GM19467 (cell line): ENCODE results near the gene SMTN.
A peak's percentile ranks its signal among the peaks of the same experiment; 100 is the strongest.
"Not testable (repeated sequence)": the region's sequence is repeated elsewhere in the genome, so short reads cannot be mapped to it uniquely, and the experiment has no call there.

Experiments
- ATAC-seq: cut with Tn5 transposase; IDR thresholded peaks from one replicate; pipeline ENCODE4 v1.9.1; 2021; ENCODE audit warnings: mild to moderate bottlenecking, moderate library complexity; ENCODE audit not compliant: unreplicated experiment

SMTN gene

DNA sequence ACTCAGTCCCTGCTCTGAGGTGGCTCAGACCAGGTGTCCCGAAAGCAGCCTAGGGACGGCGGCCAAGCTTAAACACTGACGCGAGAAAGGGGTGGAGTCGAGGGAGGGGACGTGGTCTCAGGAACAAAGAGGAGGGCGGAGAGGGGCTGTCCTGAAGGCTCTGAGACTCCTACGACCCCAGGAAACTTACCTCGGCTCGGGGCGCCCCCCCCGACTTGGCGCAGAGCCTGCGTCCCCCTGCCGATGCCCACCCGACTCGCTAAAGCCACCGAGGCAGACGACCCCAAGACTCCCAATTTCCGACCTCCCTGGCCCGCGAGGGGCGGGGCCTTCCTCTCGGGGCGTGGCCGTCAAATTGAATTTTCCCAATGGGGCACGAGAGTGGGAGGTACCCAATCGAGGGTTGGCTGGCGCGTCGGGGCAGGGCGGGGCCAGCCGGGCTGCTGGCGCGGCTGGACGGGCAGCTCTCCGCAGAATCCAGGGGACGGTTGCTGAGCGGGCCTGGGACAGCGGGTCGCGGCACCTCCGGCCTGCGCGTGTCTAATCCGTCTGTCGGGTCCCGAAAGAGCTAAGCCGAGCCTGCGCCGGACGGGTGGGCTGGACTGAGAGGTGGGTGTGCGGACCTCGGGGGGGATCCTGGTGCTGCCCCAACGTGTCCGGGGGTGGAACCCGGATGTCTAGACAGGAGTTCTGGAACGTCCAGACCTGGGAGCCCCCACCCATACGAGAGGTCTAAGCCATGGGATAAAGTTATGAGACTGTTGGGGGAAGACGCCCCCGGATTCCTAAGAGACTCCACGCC lies at the start of gene SMTN:
SMTN (plus strand) TSS at position 471 of the 802 bp plus-strand sequence. CDS start 1,941 bp downstream, outside the sequence.
- peak; percentile 42 for ATAC-seq

DNA sequence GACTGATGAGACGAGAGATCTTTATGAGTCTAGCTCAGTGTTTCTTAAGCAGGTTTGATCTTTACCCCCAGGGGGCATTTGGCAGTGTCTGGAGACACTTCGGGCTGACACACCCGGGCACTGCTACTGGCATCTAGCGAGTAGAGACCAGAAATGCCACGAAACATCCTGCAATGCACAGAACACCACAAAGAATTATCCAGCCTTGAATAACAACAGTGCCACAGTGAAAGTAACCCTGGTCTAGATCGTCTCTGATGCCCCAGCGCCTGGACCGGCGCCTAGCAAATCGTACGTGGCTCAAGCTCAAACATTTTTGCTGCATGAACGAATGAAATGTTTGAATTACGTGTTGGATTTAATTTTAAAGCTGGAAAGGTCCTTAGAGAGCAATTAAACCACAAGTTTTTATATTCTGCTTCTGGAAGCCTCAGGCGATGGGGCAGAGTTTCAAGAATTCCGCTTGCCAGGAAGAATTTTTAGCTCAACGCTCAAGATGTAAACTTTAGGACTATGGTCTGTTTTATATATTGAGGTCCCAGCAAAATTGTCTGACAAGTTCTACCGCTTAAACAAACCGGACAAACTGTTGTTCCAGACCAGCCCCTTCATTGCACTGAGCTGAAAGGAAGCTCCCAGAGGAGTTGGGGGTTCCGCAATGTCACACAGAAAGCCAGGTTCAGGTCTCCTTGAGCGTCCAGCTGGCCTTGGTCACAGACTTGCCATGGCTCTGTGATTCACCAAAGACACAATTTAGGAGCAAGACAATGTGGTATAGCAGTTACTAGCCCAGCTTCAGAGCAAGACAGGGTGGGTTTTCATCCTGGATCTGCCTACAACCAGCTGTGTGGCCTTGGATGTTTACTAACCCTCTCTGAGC lies 44.2 kb upstream of the SMTN start:
- no peak for ATAC-seq

DNA sequence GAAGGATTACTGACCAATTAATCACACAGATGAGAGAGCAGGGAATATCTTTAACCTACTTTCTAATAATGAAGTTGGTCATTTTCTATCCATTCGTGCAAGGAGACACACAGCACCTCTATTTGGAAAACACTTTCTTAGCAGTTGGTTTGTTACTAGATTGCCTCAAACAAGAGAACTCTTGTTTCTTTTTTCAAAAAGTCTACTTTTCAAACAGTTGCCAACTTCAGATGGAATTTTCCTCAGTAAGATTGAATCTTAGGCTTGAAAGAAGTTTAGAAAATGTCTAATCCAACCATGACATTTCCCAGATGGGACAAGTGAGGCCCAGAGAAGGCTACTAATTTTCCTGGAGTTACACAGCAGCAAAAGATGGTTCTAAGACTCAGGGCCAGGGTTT lies 42.4 kb upstream of the SMTN start:
- ATAC-seq = no peak

DNA sequence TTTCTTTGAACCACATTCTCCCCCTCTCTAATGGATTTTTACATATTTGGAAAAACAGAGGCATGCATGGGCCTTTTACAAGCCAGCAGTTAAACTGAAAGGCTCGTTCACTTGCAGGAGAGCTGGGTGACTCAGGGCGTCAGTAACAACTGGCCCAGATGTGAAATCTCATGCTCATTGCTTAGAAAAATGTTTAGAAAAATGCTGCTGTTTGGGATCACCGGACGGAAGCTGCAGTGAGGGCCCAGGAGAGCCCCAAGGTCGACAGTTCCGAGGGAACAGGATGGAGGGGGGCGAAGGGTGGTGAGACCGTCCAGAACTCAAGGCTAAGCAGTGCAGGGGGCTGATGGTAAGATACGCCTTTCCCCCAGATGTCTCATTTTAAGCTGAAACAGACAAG lies 41.7 kb upstream of the SMTN start:
- ATAC-seq = no peak

GRCh38 chr22:31040542-31041398 lies 40.3 kb upstream of the SMTN start:
- no peak for ATAC-seq

DNA sequence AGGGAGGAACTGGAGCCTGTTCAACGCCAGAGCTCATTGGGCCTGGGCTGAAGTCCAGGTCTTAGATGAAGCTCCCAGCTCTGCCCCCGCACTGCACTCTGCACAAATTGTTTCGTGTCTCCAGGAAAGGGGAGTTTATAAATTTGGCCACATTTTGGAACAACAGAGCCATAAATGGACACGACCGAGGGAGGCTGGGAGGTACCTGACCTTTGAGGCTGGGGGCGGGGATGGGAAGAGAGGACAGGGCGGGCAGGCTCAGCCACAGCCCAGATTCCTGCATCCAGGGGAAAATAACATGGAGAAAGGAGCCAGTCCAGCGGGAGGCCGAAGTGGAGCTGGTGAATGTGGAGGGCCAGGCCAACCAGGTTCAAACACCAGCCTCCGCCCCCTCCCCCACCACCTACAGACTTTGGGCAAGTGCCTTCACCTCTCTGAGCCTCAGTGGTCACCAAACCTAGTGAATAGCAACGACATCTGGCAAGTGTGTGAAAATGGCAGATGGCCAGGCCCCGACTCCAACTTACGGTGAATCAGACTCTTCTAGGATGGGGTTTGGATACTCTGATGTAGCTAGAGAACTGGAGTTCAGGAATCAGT lies 36.8 kb upstream of the SMTN start:
- no peak for ATAC-seq

- no peak for ATAC-seq
Measured at GRCh38 chr22:31045900-31046538, 35.1 kb upstream of the SMTN start.

DNA sequence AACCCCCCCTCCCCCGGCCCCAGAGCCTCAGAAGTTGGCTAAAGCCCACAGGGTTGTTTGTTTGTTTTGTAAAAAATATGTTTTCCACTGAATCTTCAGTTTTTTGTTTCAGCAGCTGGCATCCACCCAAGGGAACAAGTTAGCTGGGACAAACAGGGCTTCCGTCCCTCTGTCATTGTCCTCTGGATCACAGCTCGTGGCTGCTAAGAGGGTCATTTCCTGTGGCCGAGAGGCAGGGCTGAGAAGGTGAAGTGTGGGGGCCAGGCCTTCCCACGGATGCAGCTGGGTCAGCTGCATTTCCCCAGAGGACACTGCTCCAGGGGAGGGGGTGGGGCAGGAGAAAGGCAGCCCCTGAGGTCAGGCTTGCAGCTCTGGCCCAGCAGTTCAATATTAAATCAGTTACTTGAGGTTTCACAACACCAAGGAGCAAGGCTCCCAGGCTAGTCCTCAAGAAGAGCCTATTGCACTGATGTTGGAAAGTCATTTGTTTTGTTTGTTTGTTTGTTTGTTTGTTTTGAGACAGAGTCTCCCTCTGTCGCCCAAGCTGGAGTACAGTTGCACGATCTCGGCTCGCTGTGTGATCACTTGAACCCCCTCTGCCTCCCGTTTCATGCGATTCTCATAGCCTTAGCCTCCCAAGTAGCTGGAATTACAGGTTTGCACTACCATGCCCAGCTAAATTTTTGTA lies 34.4 kb upstream of the SMTN start:
- ATAC-seq = no peak

DNA sequence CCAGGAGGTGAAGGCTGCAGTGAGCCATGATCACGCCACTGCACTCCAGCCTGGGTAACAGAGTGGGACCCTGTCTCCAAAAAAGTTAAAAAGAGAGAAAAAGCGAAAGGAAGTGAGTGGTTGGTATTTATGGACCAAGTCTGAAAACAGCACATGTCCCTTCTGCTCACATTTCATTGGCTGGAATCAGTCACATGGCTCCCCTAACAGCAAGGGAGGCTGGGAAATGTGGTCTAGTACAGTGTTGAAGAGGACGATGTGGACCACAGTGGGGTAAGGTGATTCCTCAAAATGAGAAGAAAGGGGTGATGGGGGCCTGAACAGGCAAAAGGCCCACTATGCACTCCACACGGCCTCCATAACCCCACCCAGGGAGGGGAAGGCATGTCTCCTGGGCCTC lies 32.5 kb upstream of the SMTN start:
- no peak for ATAC-seq

- ATAC-seq = no peak
Measured at GRCh38 chr22:31049815-31050420, 31.2 kb upstream of the SMTN start.

GRCh38 chr22:31055117-31055634 lies 25.9 kb upstream of the SMTN start:
- ATAC-seq = no peak

- no peak for ATAC-seq
Measured at GRCh38 chr22:31055635-31056159, 25.4 kb upstream of the SMTN start.

GRCh38 chr22:31056986-31057599 lies 24.0 kb upstream of the SMTN start:
- ATAC-seq = no peak

DNA sequence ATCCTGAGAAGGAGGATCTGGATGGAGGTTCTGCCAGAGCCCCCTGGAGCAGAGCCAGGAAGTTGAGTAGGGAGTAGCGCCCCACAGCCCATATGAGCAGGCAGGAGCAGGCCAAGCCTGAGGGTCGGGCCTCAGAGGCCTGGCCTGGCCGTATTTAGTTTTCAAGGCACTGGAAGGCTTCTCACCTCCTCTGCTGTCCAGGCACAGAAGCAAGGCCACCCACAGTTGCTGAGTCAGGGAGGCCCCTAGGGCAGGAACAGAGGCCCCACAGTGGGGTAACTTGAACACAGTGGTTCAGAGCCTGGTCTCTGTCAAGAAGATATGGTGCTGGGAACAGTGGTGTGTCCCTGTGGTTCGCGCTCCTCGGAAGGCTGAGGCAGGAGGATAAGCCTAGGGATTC lies 21.5 kb upstream of the SMTN start:
- not testable (repeated sequence) for ATAC-seq

- no peak for ATAC-seq
Measured at GRCh38 chr22:31062566-31063230, 18.4 kb upstream of the SMTN start.

DNA sequence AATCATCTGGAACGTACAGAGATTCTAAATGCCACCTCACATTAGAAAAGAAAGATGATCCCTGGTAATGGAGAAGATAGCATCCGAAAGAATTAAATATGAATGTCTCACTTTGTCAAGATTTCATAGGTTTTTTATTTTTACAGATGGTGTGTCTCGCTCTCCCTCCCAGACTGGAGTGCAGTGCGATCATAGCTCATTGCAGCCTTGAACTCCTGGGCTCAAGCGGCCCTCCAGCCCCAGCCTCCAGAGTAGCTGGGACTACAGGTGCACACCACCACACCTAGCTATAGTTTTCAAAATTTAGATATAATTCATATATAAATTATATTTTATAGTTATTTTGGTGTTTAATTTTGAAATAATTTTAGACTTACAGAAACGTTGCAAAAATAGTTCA lies 16.7 kb upstream of the SMTN start:
- no peak for ATAC-seq

GRCh38 chr22:31068970-31069369 lies 12.1 kb upstream of the SMTN start:
- no peak for ATAC-seq
